WTC11 (cell line): ENCODE data around the gene OXER1. TPM values are rescaled to one million over a fixed set of nuclear protein-coding genes. Genes with fewer than 3 reads are reported as not detected.
A peak's percentile ranks its signal among the peaks of the same experiment; 100 is the strongest.

Source experiments
- AR ChIP-seq: fragments of 250-450 bp; sonication (Bioruptor Pico); IDR thresholded peaks from 2 replicates; pipeline ENCODE4 v1.9.0; 2021; ENCODE audit warnings: mild to moderate bottlenecking
- ARID4B ChIP-seq: sonication (generic); formaldehyde crosslinking; IDR thresholded peaks from 2 replicates; pipeline ENCODE4 v1.8.0; 2023; ENCODE audit warnings: missing genetic modification reagents, mild to moderate bottlenecking, borderline replicate concordance
- CDX4 ChIP-seq: fragments of 250-450 bp; sonication (Bioruptor Pico); IDR thresholded peaks from 2 replicates; pipeline ENCODE4 v1.9.0; 2021; ENCODE audit warnings: moderate library complexity, mild to moderate bottlenecking, inconsistent platforms, borderline replicate concordance
- CREB1 ChIP-seq: sonication (generic); formaldehyde crosslinking; IDR thresholded peaks from 2 replicates; pipeline ENCODE4 v1.8.0; 2023; ENCODE audit warnings: mild to moderate bottlenecking, missing genetic modification reagents
- CREM ChIP-seq: sonication (generic); formaldehyde crosslinking; IDR thresholded peaks from 2 replicates; pipeline ENCODE4 v1.8.1; 2022; ENCODE audit warnings: mild to moderate bottlenecking, missing genetic modification reagents, moderate library complexity
- ELF4 ChIP-seq: sonication (generic); formaldehyde crosslinking; IDR thresholded peaks from 2 replicates; pipeline ENCODE4 v1.8.1; 2022; ENCODE audit warnings: low read depth, mild to moderate bottlenecking, moderate library complexity, missing genetic modification reagents
- ERG ChIP-seq: fragments of 250-450 bp; sonication (Bioruptor Pico); IDR thresholded peaks from 2 replicates; pipeline ENCODE4 v1.8.0; 2021; ENCODE audit warnings: mild to moderate bottlenecking
- HMGA2 ChIP-seq: fragments of 250-450 bp; sonication (Bioruptor Pico); IDR thresholded peaks from 2 replicates; pipeline ENCODE4 v1.4.0; 2021; ENCODE audit warnings: mild to moderate bottlenecking, moderate library complexity
- MAX ChIP-seq: sonication (generic); formaldehyde crosslinking; IDR thresholded peaks from 2 replicates; pipeline ENCODE4 v1.8.0; 2022; ENCODE audit warnings: mild to moderate bottlenecking, missing genetic modification reagents
- MLX ChIP-seq: sonication (generic); formaldehyde crosslinking; IDR thresholded peaks from 2 replicates; pipeline ENCODE4 v1.8.1; 2023; ENCODE audit warnings: mild to moderate bottlenecking, missing genetic modification reagents, moderate library complexity
- NFYB ChIP-seq: sonication (generic); formaldehyde crosslinking; conservative IDR thresholded peaks from 2 replicates; pipeline ENCODE4 v1.8.0; 2022; ENCODE audit warnings: low read depth, missing genetic modification reagents
- NR1H2 ChIP-seq: sonication (generic); formaldehyde crosslinking; IDR thresholded peaks from 2 replicates; pipeline ENCODE4 v1.9.0; 2021; ENCODE audit warnings: mild to moderate bottlenecking, moderate library complexity, missing genetic modification reagents
- SMAD3 ChIP-seq: sonication (generic); formaldehyde crosslinking; IDR thresholded peaks from 2 replicates; pipeline ENCODE4 v1.8.0; 2022; ENCODE audit warnings: missing genetic modification reagents, mild to moderate bottlenecking, borderline replicate concordance
- SMAD4 ChIP-seq: sonication (generic); formaldehyde crosslinking; IDR thresholded peaks from 2 replicates; pipeline ENCODE4 v1.8.0; 2022; ENCODE audit warnings: mild to moderate bottlenecking, missing genetic modification reagents
- SOX15 ChIP-seq: fragments of 250-450 bp; sonication (Bioruptor Pico); IDR thresholded peaks from 2 replicates; pipeline ENCODE4 v1.9.0; 2021; ENCODE audit warnings: mild to moderate bottlenecking
- TP53 ChIP-seq: sonication (generic); formaldehyde crosslinking; IDR thresholded peaks from 2 replicates; pipeline ENCODE4 v1.8.1; 2023; ENCODE audit warnings: mild to moderate bottlenecking, missing genetic modification reagents
- USF2 ChIP-seq: sonication (generic); formaldehyde crosslinking; IDR thresholded peaks from 2 replicates; pipeline ENCODE4 v1.8.1; 2023; ENCODE audit warnings: mild to moderate bottlenecking, missing genetic modification reagents, moderate library complexity
- ZMAT4 ChIP-seq: fragments of 250-450 bp; sonication (Bioruptor Pico); IDR thresholded peaks from 2 replicates; pipeline ENCODE4 v1.9.0; 2021; ENCODE audit warnings: mild to moderate bottlenecking
- ZNF138 ChIP-seq: sonication (generic); formaldehyde crosslinking; conservative IDR thresholded peaks from 2 replicates; pipeline ENCODE4 v1.8.1; 2022; ENCODE audit warnings: mild to moderate bottlenecking, moderate library complexity, missing genetic modification reagents
- ZNF219 ChIP-seq: sonication (generic); formaldehyde crosslinking; IDR thresholded peaks from 2 replicates; pipeline ENCODE4 v1.8.0; 2023; ENCODE audit warnings: missing genetic modification reagents, mild to moderate bottlenecking, borderline replicate concordance
- ZNF232 ChIP-seq: sonication (generic); formaldehyde crosslinking; IDR thresholded peaks from 2 replicates; pipeline ENCODE4 v1.8.0; 2022; ENCODE audit warnings: mild to moderate bottlenecking, missing genetic modification reagents
- ZNF416 ChIP-seq: fragments of 250-450 bp; sonication (Bioruptor Pico); IDR thresholded peaks from 2 replicates; pipeline ENCODE4 v1.9.0; 2021; ENCODE audit warnings: mild to moderate bottlenecking, inconsistent platforms
- ZNF425 ChIP-seq: fragments of 250-450 bp; sonication (Bioruptor Pico); conservative IDR thresholded peaks from 2 replicates; pipeline ENCODE4 v1.9.0; 2021; ENCODE audit warnings: mild to moderate bottlenecking
- total RNA-seq: library from RNA; stranded (reverse); gene quantifications from 3 replicates; pipeline ENCODE4 v1.2.3, GENCODE V29; 2021

Gene OXER1
- total RNA-seq, 1 experiment from 2014 or later: 2.6 TPM

- TF ChIP-seq ERG (CRISPR knock-in tag): 0 out of 2 replicates have a peak, but pooled peaks have one; percentile 73
- no peak for TF ChIP-seq ELF4
- TF ChIP-seq MLX (CRISPR knock-in tag): no peak
- no peak for TF ChIP-seq ZNF425 (CRISPR knock-in tag)
- 0 out of 2 replicates have a peak, but pooled peaks have one; percentile 13 for TF ChIP-seq ARID4B (CRISPR knock-in tag)
- peak; percentile 49; the same call in 1 of the 2 replicates for TF ChIP-seq CREM (CRISPR knock-in tag)
- no peak; the same call in 1 of the 2 replicates for TF ChIP-seq USF2 (CRISPR knock-in tag)
- 0 out of 2 replicates have a peak, but pooled peaks have one; percentile 41 for TF ChIP-seq TP53 (CRISPR knock-in tag)
- peak; percentile 79 for TF ChIP-seq MAX (CRISPR knock-in tag)
- no peak for TF ChIP-seq AR (CRISPR knock-in tag)
- TF ChIP-seq ZNF416 (CRISPR knock-in tag): no peak
- peak; percentile 33; the same call in 1 of the 2 replicates for TF ChIP-seq ZNF219 (CRISPR knock-in tag)
- TF ChIP-seq CREB1 (CRISPR knock-in tag): 0 out of 2 replicates have a peak, but pooled peaks have one; percentile 15
- no peak for TF ChIP-seq HMGA2 (CRISPR knock-in tag)
- no peak for TF ChIP-seq NR1H2 (CRISPR knock-in tag)
- TF ChIP-seq CDX4: no peak
- no peak for TF ChIP-seq ZMAT4 (CRISPR knock-in tag)
- no peak for TF ChIP-seq ZNF138 (CRISPR knock-in tag)
- no peak for TF ChIP-seq SMAD4 (CRISPR knock-in tag)
- peak; percentile 94 for TF ChIP-seq ZNF232 (CRISPR knock-in tag)
- TF ChIP-seq SMAD3 (CRISPR knock-in tag): peak; percentile 60; the same call in 1 of the 2 replicates
- TF ChIP-seq SOX15 (CRISPR knock-in tag): no peak
- TF ChIP-seq NFYB (CRISPR knock-in tag): 0 out of 2 replicates have a peak, but pooled peaks have one; percentile 27
Measured at GRCh38 chr2:42810121-42810970, 46.4 kb upstream of the OXER1 start (continued).
